Measurements from ENCODE around the gene CRTC1.

The CRTC1 gene

GRCh38 chr19:18717601-18718000, 34.1 kb downstream of the CRTC1 start:
- Histone ChIP-seq H3K4me3 (ENCODE audit: insufficient read depth, low read length, poor library complexity, severe bottlenecking) (no peak overlapping the region), H3K36me3 (ENCODE audit: low read length) (no peaks in the 10 kb centered on the region), H2AFZ (ENCODE audit: low read depth, low read length, severe bottlenecking) (no peak overlapping the region), H3K9me3 (ENCODE audit: insufficient read depth, low read length) (no peaks in the 10 kb centered on the region), H3K27ac (ENCODE audit: low read depth, low read length) (no peak overlapping the region), H3F3A (ENCODE audit: insufficient read depth) (no peaks in the 10 kb centered on the region), H3K4me2 (ENCODE audit: low read depth, low read length, poor library complexity, severe bottlenecking) (no peak overlapping the region), H3K79me2 (ENCODE audit: insufficient read depth, low read length) (no peaks in the 10 kb centered on the region), H4K20me1 (ENCODE audit: low read depth, low read length) (no peaks in the 10 kb centered on the region), H3K9ac (ENCODE audit: low read length) (no peak overlapping the region), H3K27me3 (ENCODE audit: low read length) (no peaks in the 10 kb centered on the region), H3K9me2 (replicated peaks; ENCODE audit: insufficient read depth, low read length) (no peaks in the 10 kb centered on the region)
- no peak for TF ChIP-seq CTCF (IDR thresholded peaks at IDR 0.05; ENCODE audit: insufficient read depth, low read length, poor library complexity, severe bottlenecking)

GRCh38 chr19:18718015-18718526, 34.6 kb downstream of the CRTC1 start:
- H3K9me3 ChIP-seq (ENCODE audit: insufficient read depth, low read length), result no peaks in the 10 kb centered on the region
- H3K9me2 ChIP-seq (replicated peaks; ENCODE audit: insufficient read depth, low read length), result no peaks in the 10 kb centered on the region
- no peaks in the 10 kb centered on the region for H3K27me3 ChIP-seq (ENCODE audit: low read length)
- H3K79me2 ChIP-seq (ENCODE audit: insufficient read depth, low read length), result no peaks in the 10 kb centered on the region
- H3K4me3 ChIP-seq (ENCODE audit: insufficient read depth, low read length, poor library complexity, severe bottlenecking), result no peak overlapping the region
- H3F3A ChIP-seq (ENCODE audit: insufficient read depth), result no peaks in the 10 kb centered on the region
- H4K20me1 ChIP-seq (ENCODE audit: low read depth, low read length), result no peaks in the 10 kb centered on the region
- H3K36me3 ChIP-seq (ENCODE audit: low read length), result no peaks in the 10 kb centered on the region
- no peak overlapping the region for H2AFZ ChIP-seq (ENCODE audit: low read depth, low read length, severe bottlenecking)
- H3K4me2 ChIP-seq (ENCODE audit: low read depth, low read length, poor library complexity, severe bottlenecking), result no peak overlapping the region
- H3K27ac ChIP-seq (ENCODE audit: low read depth, low read length), result no peak overlapping the region
- no peak overlapping the region for H3K9ac ChIP-seq (ENCODE audit: low read length)
- TF ChIP-seq EZH2phosphoT487 (conservative IDR thresholded peaks at IDR 0.05; ENCODE audit: low read length) (no peak), CTCF (IDR thresholded peaks at IDR 0.05; ENCODE audit: insufficient read depth, low read length, poor library complexity, severe bottlenecking) (no peak)

GRCh38 chr19:18718846-18719458, 35.5 kb downstream of the CRTC1 start:
- H3K4me2 ChIP-seq (ENCODE audit: low read depth, low read length, poor library complexity, severe bottlenecking), result no peak overlapping the region
- no peaks in the 10 kb centered on the region for H4K20me1 ChIP-seq (ENCODE audit: low read depth, low read length)
- H3K9me3 ChIP-seq (ENCODE audit: insufficient read depth, low read length), result no peaks in the 10 kb centered on the region
- no peak overlapping the region for H3K27ac ChIP-seq (ENCODE audit: low read depth, low read length)
- H3K36me3 ChIP-seq (ENCODE audit: low read length), result no peaks in the 10 kb centered on the region
- no peaks in the 10 kb centered on the region for H3F3A ChIP-seq (ENCODE audit: insufficient read depth)
- H3K4me3 ChIP-seq (ENCODE audit: insufficient read depth, low read length, poor library complexity, severe bottlenecking), result no peak overlapping the region
- H3K9me2 ChIP-seq (replicated peaks; ENCODE audit: insufficient read depth, low read length), result no peaks in the 10 kb centered on the region
- TF ChIP-seq CTCF (IDR thresholded peaks at IDR 0.05; ENCODE audit: insufficient read depth, low read length, poor library complexity, severe bottlenecking) (no peak), EZH2phosphoT487 (conservative IDR thresholded peaks at IDR 0.05; ENCODE audit: low read length) (no peak)
- H3K79me2 ChIP-seq (ENCODE audit: insufficient read depth, low read length), result no peaks in the 10 kb centered on the region
- H3K9ac ChIP-seq (ENCODE audit: low read length), result no peak overlapping the region
- H3K27me3 ChIP-seq (ENCODE audit: low read length), result no peaks in the 10 kb centered on the region
- H2AFZ ChIP-seq (ENCODE audit: low read depth, low read length, severe bottlenecking), result no peak overlapping the region

Measured in SU-DHL-6 (cell line).